B cell (primary cell): ENCODE results near the gene C5AR1. TPM values are rescaled to one million over a fixed set of nuclear protein-coding genes. Genes with fewer than 3 reads are reported as not detected.
A peak's percentile ranks its signal among the peaks of the same experiment; 100 is the strongest.

Source experiments
- ATAC-seq: fragments of 200-7000 bp; cut with Tn5 transposase; one replicate; pipeline ENCODE4 v1.10.0; 2021; ENCODE audit warnings: low read depth, mild to moderate bottlenecking, moderate number of reproducible peaks, moderate library complexity
- CTCF ChIA-PET: fragments of 350-600 bp; sonication (Branson Sonifier 250); formaldehyde crosslinking; loops from one replicate; lab custom pipeline; 2021; ENCODE audit warnings: antibody characterized with exemption, inconsistent platforms; lab: Charles Lee
- POLR2A ChIA-PET: fragments of 350-600 bp; sonication (Branson Sonifier 250); formaldehyde crosslinking; loops from one replicate; lab custom pipeline; 2021; ENCODE audit warnings: antibody characterized with exemption; lab: Charles Lee
- DNase-seq: peaks from one replicate; pipeline ENCODE4 v3.0.0; 2013
- H2AFZ ChIP-seq: 2 replicates; pipeline ENCODE4 v1.6.1; 2012; ENCODE audit warnings: mild to moderate bottlenecking, low read depth, low read length; ENCODE audit not compliant: insufficient read depth, poor library complexity, severe bottlenecking
- H3K27ac ChIP-seq, 2 donors: 1 replicate in 1 of 2; 2 replicates in 1 of 2; pipeline ENCODE4 v1.5.1; 2012 to 2013; ENCODE audit warnings: low read length in 2 of 2, mild to moderate bottlenecking in 2 of 2, moderate library complexity in 1 of 2
- H3K27me3 ChIP-seq, 4 experiments: fragments of 200-600 bp in 1 of 4; sonication (generic) in 1 of 4; replicated peaks in 1 of 4; 1 replicate in 2 of 4; 2 replicates in 2 of 4; pipeline versions ENCODE4 v1.6.1 to v1.7.0; 2013 to 2016; ENCODE audit warnings: low read length in 3 of 4, mild to moderate bottlenecking in 2 of 4, mixed read lengths in 1 of 4, moderate library complexity in 1 of 4; ENCODE audit not compliant: insufficient read depth in 4 of 4, control insufficient read depth in 3 of 4; ENCODE audit errors: control extremely low read depth in 1 of 4
- H3K36me3 ChIP-seq, 2 experiments: replicated peaks in 1 of 2; 1 replicate in 1 of 2; 2 replicates in 1 of 2; pipeline versions ENCODE4 v1.6.1 to v1.7.1; 2013; ENCODE audit warnings: low read length in 1 of 2; ENCODE audit not compliant: insufficient read depth in 2 of 2, control insufficient read depth in 1 of 2; ENCODE audit errors: control extremely low read depth in 1 of 2, extremely low read depth in 1 of 2
- H3K4me1 ChIP-seq, 2 donors: fragments of 200-600 bp in 1 of 2; sonication (generic) in 1 of 2; 1 replicate in 1 of 2; 2 replicates in 1 of 2; pipeline versions ENCODE4 v1.5.1 to v1.6.1; 2013 to 2017; ENCODE audit warnings: low read length in 2 of 2; ENCODE audit not compliant: control insufficient read depth in 2 of 2, insufficient read depth in 2 of 2
- H3K4me2 ChIP-seq: replicated peaks from 2 replicates; pipeline ENCODE3; 2012; ENCODE audit warnings: mild to moderate bottlenecking, low read depth, low read length; ENCODE audit not compliant: poor library complexity, severe bottlenecking
- H3K4me3 ChIP-seq, 5 experiments: fragments of 200-600 bp in 1 of 5; sonication (generic) in 1 of 5; 1 replicate in 3 of 5; 2 replicates in 2 of 5; pipeline versions ENCODE4 v1.5.1 to v1.7.0; 2011 to 2016; ENCODE audit warnings: low read length in 4 of 5, mild to moderate bottlenecking in 4 of 5, low read depth in 2 of 5, control low read depth in 1 of 5, moderate library complexity in 1 of 5; ENCODE audit not compliant: insufficient read depth in 1 of 5; ENCODE audit errors: control extremely low read depth in 1 of 5, extremely low read depth in 1 of 5
- H3K79me2 ChIP-seq: fragments of 200-600 bp; sonication (generic); one replicate; pipeline ENCODE4 v1.6.0; 2016; ENCODE audit warnings: low read length; ENCODE audit not compliant: control insufficient read depth, insufficient read depth
- H3K9ac ChIP-seq: fragments of 200-600 bp; sonication (generic); 2 replicates; pipeline ENCODE4 v1.6.1; 2017; ENCODE audit warnings: mild to moderate bottlenecking, low read length, moderate library complexity
- H3K9me3 ChIP-seq, 3 donors: one replicate each; pipeline versions ENCODE4 v1.6.1 to v1.7.1; 2013; ENCODE audit warnings: low read length in 2 of 3; ENCODE audit not compliant: control insufficient read depth in 2 of 3, insufficient read depth in 1 of 3; ENCODE audit errors: control extremely low read depth in 1 of 3
- H4K20me1 ChIP-seq: 2 replicates; pipeline ENCODE4 v1.6.0; 2012; ENCODE audit warnings: mild to moderate bottlenecking, low read length; ENCODE audit not compliant: insufficient read depth, control insufficient read depth, poor library complexity, severe bottlenecking
- H3K27ac Mint-ChIP-seq: one replicate; pipeline ENCODE4 v1.8.0; 2021; ENCODE audit warnings: mixed read lengths
- H3K27me3 Mint-ChIP-seq: one replicate; pipeline ENCODE4 v1.8.0; 2021; ENCODE audit warnings: mixed read lengths
- H3K4me1 Mint-ChIP-seq: one replicate; pipeline ENCODE4 v1.8.0; 2021; ENCODE audit warnings: mixed read lengths
- H3K4me3 Mint-ChIP-seq: one replicate; pipeline ENCODE4 v1.8.0; 2021; ENCODE audit warnings: mixed read lengths
- H3K9me3 Mint-ChIP-seq: one replicate; pipeline ENCODE4 v1.8.0; 2022; ENCODE audit warnings: mixed read lengths; ENCODE audit not compliant: insufficient read depth
- EZH2 ChIP-seq: IDR thresholded peaks from 2 replicates; pipeline ENCODE4 v1.6.1; 2012; ENCODE audit warnings: borderline replicate concordance, low read depth, mild to moderate bottlenecking, moderate library complexity, low read length; ENCODE audit not compliant: insufficient read depth, poor library complexity, severe bottlenecking
- WGBS: methylation state at CpG from one replicate; pipeline ENCODE4 v1.1.5; 2013; ENCODE audit warnings: missing lambda C conversion rate; ENCODE audit not compliant: insufficient coverage; 5-methylcytosine and 5-hydroxymethylcytosine counted together
- intact Hi-C: fragments of 100-400 bp; cut with micrococcal nuclease; formaldehyde crosslinking; loops from one replicate; pipeline ENCODE4 v1.10.0; 2022
- polyA plus RNA-seq: library from polyadenylated mRNA; depleted of rRNA; stranded (reverse); fragments of >200 nt; gene quantifications from 2 replicates; pipeline ENCODE4 v1.2.3, GENCODE V29; 2012
- total RNA-seq, 2 donors: library from RNA; stranded (reverse); fragments of 120-200 nt in 1 of 2; gene quantifications; 1 replicate in 1 of 2; 2 replicates in 1 of 2; pipeline versions ENCODE4 v1.2.3 to v1.2.4, GENCODE V29; 2013 to 2022
- TF ChIP-seq, protein P1 (sequence below): fragments of 200-600 bp; IDR thresholded peaks from one replicate; pipeline ENCODE4 v1.8.0; 2022; ENCODE audit warnings: antibody characterized with exemption, mild to moderate bottlenecking

Gene C5AR1
- total and polyA plus RNA-seq, 2 donors (not counting 1 experiment from before 2014, with no cell fraction given), result 4.1 to 4.9 TPM

DNA sequence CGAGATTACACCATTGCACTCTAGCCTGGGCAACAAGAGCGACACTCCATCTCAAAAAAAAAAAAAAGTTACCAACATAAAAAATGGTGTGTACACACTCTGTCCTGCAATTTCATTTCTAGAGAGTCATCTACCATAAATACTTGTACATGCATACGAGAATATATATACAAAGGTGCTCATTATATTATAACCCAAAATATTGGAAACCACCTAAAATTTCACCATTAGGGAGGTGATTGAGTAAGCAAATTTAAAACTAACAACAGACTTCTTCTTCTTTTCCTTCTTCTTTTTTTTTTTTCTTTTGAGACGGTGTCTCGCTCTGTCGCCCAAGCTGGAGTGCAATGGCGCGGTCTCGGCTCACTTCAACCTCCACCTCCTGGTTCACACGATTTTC lies 7.4 kb upstream of the C5AR1 start:
- CTCF ChIA-PET, result interaction anchor here (0.7 to 1.2 kb wide), 2 partner anchors 8 to 152 kb away, joined by 3 to 4 read pairs; no protein-coding TSS in a partner anchor
- peak; percentile 21 for ATAC-seq
- no peaks in the 10 kb centered on the region for H3K9me3 Mint-ChIP-seq

DNA sequence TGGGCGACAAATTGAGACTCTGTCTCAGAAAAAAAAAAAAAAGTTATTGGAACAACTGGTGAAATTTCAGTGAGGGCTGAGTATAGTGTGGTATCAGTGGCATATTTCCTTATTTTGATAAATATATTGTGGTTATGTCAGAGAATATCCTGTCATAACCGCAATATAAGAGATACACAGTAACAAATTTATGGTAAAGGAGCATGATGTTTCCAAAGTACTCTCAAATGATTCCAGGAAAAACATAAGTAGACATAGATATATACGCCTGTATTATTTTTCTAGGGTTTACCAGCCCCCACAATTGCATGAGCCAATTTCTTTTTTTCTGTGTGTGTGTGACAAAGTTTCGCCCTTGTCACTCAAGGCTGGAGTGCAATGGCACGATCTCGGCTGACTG lies 5.7 kb upstream of the C5AR1 start:
- Histone ChIP-seq H3K4me1 (peaks cover 15 to 24% of the 10 kb centered on the region in 2 donors), H3K9ac (no peak overlapping the region), H4K20me1 (no peaks in the 10 kb centered on the region), H3K4me3 (no peak overlapping the region), H3K79me2 (no peaks in the 10 kb centered on the region), H3K27ac (no peak overlapping the region), H3K36me3 (no peaks in the 10 kb centered on the region), H3K27me3 (peaks cover 0 to 20% (median 3%) of the 10 kb centered on the region in 4 experiments), H2AFZ (no peak overlapping the region), H3K4me2 (no peak overlapping the region), H3K9me3 (peaks cover 0 to 12% (median 0%) of the 10 kb centered on the region in 3 donors)
- Mint-ChIP-seq H3K27ac (no peak overlapping the region), H3K4me3 (no peak overlapping the region), H3K9me3 (no peaks in the 10 kb centered on the region), H3K27me3 (peaks cover 13% of the 10 kb centered on the region), H3K4me1 (peaks cover 21% of the 10 kb centered on the region)
- ATAC-seq (no peak), DNase-seq (no peak)
- ChIA-PET POLR2A (interaction anchor here (0.6 kb wide), 1 partner anchor 9 kb away, joined by 3 read pairs; no protein-coding TSS in a partner anchor), CTCF (interaction anchor here (0.8 to 3.1 kb wide), 5 partner anchors 17 to 291 kb away, joined by 3 to 19 read pairs (median 4); no protein-coding TSS in a partner anchor)
- 13% methylated on average over 1 of the region's 6 CpGs for WGBS
- intact Hi-C loops, result no loop called here
- TF ChIP-seq EZH2, result no peak
- TF ChIP-seq, protein P1, sequence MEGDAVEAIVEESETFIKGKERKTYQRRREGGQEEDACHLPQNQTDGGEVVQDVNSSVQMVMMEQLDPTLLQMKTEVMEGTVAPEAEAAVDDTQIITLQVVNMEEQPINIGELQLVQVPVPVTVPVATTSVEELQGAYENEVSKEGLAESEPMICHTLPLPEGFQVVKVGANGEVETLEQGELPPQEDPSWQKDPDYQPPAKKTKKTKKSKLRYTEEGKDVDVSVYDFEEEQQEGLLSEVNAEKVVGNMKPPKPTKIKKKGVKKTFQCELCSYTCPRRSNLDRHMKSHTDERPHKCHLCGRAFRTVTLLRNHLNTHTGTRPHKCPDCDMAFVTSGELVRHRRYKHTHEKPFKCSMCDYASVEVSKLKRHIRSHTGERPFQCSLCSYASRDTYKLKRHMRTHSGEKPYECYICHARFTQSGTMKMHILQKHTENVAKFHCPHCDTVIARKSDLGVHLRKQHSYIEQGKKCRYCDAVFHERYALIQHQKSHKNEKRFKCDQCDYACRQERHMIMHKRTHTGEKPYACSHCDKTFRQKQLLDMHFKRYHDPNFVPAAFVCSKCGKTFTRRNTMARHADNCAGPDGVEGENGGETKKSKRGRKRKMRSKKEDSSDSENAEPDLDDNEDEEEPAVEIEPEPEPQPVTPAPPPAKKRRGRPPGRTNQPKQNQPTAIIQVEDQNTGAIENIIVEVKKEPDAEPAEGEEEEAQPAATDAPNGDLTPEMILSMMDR, result no peak

More for the DNA sequence above, 7.4 kb upstream of the C5AR1 start:
- Histone ChIP-seq H3K36me3 (no peaks in the 10 kb centered on the region), H4K20me1 (no peaks in the 10 kb centered on the region), H2AFZ (no peak overlapping the region), H3K9ac (no peak overlapping the region), H3K9me3 (peaks cover 0 to 12% (median 0%) of the 10 kb centered on the region in 3 donors), H3K4me1 (peaks cover 15 to 24% of the 10 kb centered on the region in 2 donors), H3K79me2 (no peaks in the 10 kb centered on the region), H3K27ac (no peak overlapping the region), H3K4me2 (no peak overlapping the region), H3K27me3 (peaks cover 0 to 20% (median 3%) of the 10 kb centered on the region in 4 experiments), H3K4me3 (no peak overlapping the region)
- no peak overlapping the region for H3K27ac Mint-ChIP-seq
- no peak for TF ChIP-seq EZH2
- TF ChIP-seq, protein P1, result no peak
- DNase-seq, result peak; percentile 47
- H3K27me3 Mint-ChIP-seq, result peaks cover 13% of the 10 kb centered on the region
- no CpG with 5 or more reads among the region's 10 CpGs for WGBS
- H3K4me1 Mint-ChIP-seq, result peaks cover 21% of the 10 kb centered on the region
- intact Hi-C loops, result no loop called here
- H3K4me3 Mint-ChIP-seq, result no peak overlapping the region
- POLR2A ChIA-PET, result no interaction called here
